Inferior parietal cortex (tissue), 1 donor: Measurements from ENCODE around the gene ZMIZ1.

ENCODE experiments used
- DNase-seq: peaks from one replicate; pipeline ENCODE4 v3.0.0-alpha.2; 2016; ENCODE audit errors: extremely low spot score

ZMIZ1 gene

GRCh38 chr10:79356104-79356503 is 287.3 kb downstream of the ZMIZ1 start:
- DNase-seq: no peak

- DNase-seq: no peak
These were observed 288.4 kb downstream of the ZMIZ1 start for GRCh38 chr10:79357180-79357579.

DNA sequence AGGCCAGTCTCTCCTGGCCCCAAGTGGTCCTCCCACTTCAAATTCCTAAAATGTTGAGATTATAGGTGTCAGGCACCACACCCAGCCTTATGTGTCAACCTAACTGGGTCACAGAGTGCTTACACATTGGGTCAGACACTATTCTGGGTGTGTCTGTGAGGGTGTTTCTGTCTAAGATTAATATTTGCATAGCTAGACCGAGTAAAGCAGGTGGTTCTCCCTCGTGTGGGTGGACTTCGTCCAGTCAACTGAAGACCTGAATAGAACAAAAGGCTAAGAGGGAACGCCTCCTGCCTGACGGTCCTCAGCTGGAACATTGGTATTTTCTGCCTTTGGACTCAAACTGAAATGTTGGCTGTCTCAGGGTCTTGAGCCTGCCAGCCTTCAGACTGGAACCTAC is 290.0 kb downstream of the ZMIZ1 start:
- DNase-seq: no peak

- no peak for DNase-seq
These were observed 291.2 kb downstream of the ZMIZ1 start for GRCh38 chr10:79359816-79360498.

- DNase-seq: no peak
These were observed 292.0 kb downstream of the ZMIZ1 start for GRCh38 chr10:79360499-79361342.

GRCh38 chr10:79361726-79362397 is 293.1 kb downstream of the ZMIZ1 start:
- DNase-seq: no peak
